ENCODE measurements around the gene APOD. TPM values are rescaled to one million over a fixed set of nuclear protein-coding genes. Genes with fewer than 3 reads are reported as not detected.
"Not testable (repeated sequence)": the region's sequence is repeated elsewhere in the genome, so short reads cannot be mapped to it uniquely, and the experiment has no call there.

The APOD gene
- total RNA-seq, 1 experiment from 2014 or later, result 0.48 TPM

DNA sequence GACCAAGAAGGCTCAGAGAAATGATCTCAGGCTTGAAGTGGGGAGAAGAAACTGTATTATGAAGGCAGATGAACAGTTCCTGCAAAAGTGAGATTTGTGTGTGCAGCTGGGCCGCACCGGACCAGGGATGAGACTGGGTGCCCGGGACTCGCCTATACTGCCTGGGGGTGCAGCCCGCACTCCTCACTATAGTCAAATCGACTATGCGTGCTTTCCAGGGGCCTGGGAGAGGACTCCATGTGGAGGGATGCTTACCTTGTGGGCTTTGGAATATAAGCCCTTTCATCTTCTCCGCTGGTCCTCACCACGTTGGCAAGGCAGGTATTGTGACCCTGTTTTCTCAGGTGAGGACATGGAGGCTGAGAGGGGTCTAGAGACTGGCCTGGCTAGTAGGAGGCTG lies 32.9 kb upstream of the APOD start:
- POLR2A ChIA-PET (ENCODE audit: unreplicated experiment), result no interaction called here
- H3K36me3 ChIP-seq (ENCODE audit: low read depth), result no peaks in the 10 kb centered on the region
- no peak for TF ChIP-seq EZH2 (IDR thresholded peaks at IDR 0.05; ENCODE audit: low read depth)
- TF ChIP-seq, protein P1, sequence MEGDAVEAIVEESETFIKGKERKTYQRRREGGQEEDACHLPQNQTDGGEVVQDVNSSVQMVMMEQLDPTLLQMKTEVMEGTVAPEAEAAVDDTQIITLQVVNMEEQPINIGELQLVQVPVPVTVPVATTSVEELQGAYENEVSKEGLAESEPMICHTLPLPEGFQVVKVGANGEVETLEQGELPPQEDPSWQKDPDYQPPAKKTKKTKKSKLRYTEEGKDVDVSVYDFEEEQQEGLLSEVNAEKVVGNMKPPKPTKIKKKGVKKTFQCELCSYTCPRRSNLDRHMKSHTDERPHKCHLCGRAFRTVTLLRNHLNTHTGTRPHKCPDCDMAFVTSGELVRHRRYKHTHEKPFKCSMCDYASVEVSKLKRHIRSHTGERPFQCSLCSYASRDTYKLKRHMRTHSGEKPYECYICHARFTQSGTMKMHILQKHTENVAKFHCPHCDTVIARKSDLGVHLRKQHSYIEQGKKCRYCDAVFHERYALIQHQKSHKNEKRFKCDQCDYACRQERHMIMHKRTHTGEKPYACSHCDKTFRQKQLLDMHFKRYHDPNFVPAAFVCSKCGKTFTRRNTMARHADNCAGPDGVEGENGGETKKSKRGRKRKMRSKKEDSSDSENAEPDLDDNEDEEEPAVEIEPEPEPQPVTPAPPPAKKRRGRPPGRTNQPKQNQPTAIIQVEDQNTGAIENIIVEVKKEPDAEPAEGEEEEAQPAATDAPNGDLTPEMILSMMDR (conservative IDR thresholded peaks at IDR 0.05), result no peak
- H3K27me3 ChIP-seq (ENCODE audit: insufficient read depth, low read depth), result no peaks in the 10 kb centered on the region
- H3F3A ChIP-seq (ENCODE audit: insufficient read depth, low read depth), result peaks cover 3% of the 10 kb centered on the region; the same call in 1 of the 2 replicates
- intact Hi-C loops (cut with micrococcal nuclease; ENCODE audit: unreplicated experiment), result no loop called here
- H3K4me3 ChIP-seq, result no peak overlapping the region
- H3K9me3 ChIP-seq (ENCODE audit: insufficient read depth, low read depth), result no peaks in the 10 kb centered on the region
- BruUV-seq (replicated peaks), result no TSS peak
- H3K27ac ChIP-seq, result no peak overlapping the region
- no peak overlapping the region for H2AFZ ChIP-seq
- no peak for DNase-seq
- no peaks in the 10 kb centered on the region for H3K79me2 ChIP-seq (ENCODE audit: low read depth)
- CTCF ChIA-PET, result no interaction called here
- no peak overlapping the region for H3K4me2 ChIP-seq
- peaks cover 9% of the 10 kb centered on the region for H3K4me1 ChIP-seq (replicated peaks; ENCODE audit: insufficient read depth)
- no peaks in the 10 kb centered on the region for H3K9me2 ChIP-seq (ENCODE audit: insufficient read depth)
- H4K20me1 ChIP-seq (ENCODE audit: insufficient read depth), result no peaks in the 10 kb centered on the region

DNA sequence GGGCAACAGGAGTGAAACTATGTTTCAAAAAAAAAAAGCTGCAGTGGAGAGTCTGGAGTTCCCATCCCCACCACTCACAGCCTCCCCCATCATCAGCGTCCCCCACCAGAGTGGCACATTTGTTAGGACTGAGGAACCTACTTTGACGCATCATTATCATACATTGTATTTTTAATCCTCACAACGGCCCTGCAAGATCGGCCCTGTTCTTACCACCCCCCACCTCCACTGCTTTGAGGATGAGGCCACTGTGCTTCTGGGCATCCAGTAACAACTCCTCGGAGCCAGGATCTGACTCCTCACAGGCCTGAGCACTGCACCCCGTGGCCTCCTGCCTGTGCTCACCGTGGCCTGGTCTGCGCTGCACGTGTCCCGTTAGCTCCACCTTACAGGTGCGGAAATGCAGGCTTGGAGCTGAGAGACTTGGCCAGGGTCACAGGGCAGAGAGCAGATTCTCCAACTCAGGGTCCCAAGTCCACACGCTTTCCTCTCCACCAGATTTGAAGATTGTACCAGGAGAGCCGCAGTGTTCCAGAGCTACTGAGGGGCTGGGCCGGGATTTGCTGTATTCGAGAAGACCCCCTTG lies 32.3 kb upstream of the APOD start:
- H3K4me2 ChIP-seq; H3F3A ChIP-seq (ENCODE audit: insufficient read depth, low read depth); H2AFZ ChIP-seq; H4K20me1 ChIP-seq (ENCODE audit: insufficient read depth); H3K4me1 ChIP-seq (replicated peaks; ENCODE audit: insufficient read depth); CTCF ChIA-PET; H3K9me2 ChIP-seq (ENCODE audit: insufficient read depth); H3K9me3 ChIP-seq (ENCODE audit: insufficient read depth, low read depth); DNase-seq; H3K79me2 ChIP-seq (ENCODE audit: low read depth); intact Hi-C loops (cut with micrococcal nuclease; ENCODE audit: unreplicated experiment); POLR2A ChIA-PET (ENCODE audit: unreplicated experiment); H3K27me3 ChIP-seq (ENCODE audit: insufficient read depth, low read depth); H3K36me3 ChIP-seq (ENCODE audit: low read depth); H3K27ac ChIP-seq; H3K4me3 ChIP-seq; BruUV-seq (replicated peaks): not testable (repeated sequence)

DNA sequence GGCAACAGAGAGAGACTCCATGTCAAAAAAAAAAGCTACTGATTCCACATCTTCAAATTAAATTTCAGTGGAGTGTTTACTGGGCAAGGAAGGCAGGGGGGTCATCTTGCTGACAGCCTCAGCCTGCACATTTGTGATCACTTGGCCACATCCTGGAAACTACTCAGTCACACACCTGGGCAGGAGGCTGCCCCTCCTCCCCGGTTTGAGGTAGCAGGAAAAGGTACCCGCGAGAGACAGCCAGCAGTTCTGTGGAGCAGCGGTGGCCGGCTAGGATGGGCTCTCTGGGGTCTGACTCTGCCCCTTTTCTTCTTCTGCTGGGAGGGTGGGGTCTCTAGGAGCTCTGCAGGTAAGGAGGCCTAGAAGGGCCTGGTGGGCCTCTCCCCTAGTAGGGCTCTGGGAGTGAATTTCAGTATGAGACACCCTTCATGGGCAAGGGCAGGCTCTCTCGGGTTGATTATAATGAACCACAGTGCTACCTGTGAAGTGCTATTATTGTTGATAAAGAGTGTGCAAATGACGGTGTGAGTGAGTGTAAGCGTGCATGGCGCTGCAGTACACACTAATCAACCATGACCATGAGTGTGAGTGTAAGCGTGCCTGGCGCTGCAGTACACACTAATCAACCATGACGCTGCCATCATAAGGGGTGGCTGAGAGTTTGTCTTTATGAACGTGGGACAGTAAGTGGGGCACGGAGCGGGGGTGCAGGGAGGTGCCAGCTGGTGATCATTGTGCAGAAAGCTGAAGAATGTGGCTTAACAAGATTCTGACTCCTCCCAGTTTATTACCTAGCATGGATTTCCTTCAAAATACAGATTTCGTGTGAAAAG lies 31.1 kb upstream of the APOD start:
- H3F3A ChIP-seq (ENCODE audit: insufficient read depth, low read depth); intact Hi-C loops (cut with micrococcal nuclease; ENCODE audit: unreplicated experiment); H4K20me1 ChIP-seq (ENCODE audit: insufficient read depth); H3K4me2 ChIP-seq; H3K4me1 ChIP-seq (replicated peaks; ENCODE audit: insufficient read depth); H3K9me3 ChIP-seq (ENCODE audit: insufficient read depth, low read depth); H3K9me2 ChIP-seq (ENCODE audit: insufficient read depth); H3K27me3 ChIP-seq (ENCODE audit: insufficient read depth, low read depth); H3K27ac ChIP-seq; H3K4me3 ChIP-seq; H3K36me3 ChIP-seq (ENCODE audit: low read depth); H2AFZ ChIP-seq; H3K79me2 ChIP-seq (ENCODE audit: low read depth): not testable (repeated sequence)
- POLR2A ChIA-PET (ENCODE audit: unreplicated experiment), result interaction anchor here (0.7 kb wide), 1 partner anchor 332 kb away, joined by 7 read pairs; no protein-coding TSS in a partner anchor
- CTCF ChIA-PET, result interaction anchor here (0.5 to 0.6 kb wide), 2 partner anchors 81 to 344 kb away, joined by 4 read pairs; partner anchors contain the start of gene XXYLT1
- DNase-seq, result peak; percentile 35 to 51
- BruUV-seq (replicated peaks), result TSS peak; percentile 70

DNA sequence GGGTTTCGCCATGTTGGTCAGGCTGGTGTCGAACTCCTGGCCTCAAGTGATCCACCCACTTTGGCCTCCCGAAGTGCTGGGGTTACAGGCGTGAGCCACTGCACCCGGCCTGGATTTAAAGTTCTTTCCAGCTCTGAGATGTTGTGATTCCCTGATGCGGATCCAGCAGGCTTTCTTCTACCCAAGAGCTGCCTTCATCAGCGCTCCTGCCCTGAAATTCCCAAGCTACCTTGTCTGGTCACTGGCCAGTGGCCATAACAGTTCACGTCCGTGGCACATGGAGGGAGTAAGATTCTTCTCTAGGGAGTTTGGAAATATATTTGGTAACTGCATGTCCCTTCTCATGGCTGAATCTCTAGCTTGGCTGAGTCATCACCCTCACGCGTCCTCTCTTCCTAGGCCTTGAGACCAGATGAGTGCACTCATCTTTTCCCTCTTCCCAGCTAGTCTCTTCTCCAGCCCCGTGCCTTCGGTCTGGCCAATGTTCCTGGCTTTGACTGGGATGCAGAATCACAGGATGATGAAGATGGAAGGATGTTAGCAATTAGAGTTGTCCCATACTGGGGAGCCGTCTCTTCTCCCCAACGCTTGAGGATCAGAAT lies 29.8 kb upstream of the APOD start:
- Histone ChIP-seq H3K9me3 (ENCODE audit: insufficient read depth, low read depth) (peaks cover 6% of the 10 kb centered on the region; the same call in 1 of the 2 replicates), H3K79me2 (ENCODE audit: low read depth) (no peaks in the 10 kb centered on the region), H3K27ac (no peak overlapping the region), H2AFZ (no peak overlapping the region), H3K4me3 (no peak overlapping the region), H4K20me1 (ENCODE audit: insufficient read depth) (no peaks in the 10 kb centered on the region), H3K4me2 (no peak overlapping the region), H3K27me3 (ENCODE audit: insufficient read depth, low read depth) (no peaks in the 10 kb centered on the region), H3K36me3 (ENCODE audit: low read depth) (no peaks in the 10 kb centered on the region), H3K4me1 (replicated peaks; ENCODE audit: insufficient read depth) (peaks cover 9% of the 10 kb centered on the region), H3F3A (ENCODE audit: insufficient read depth, low read depth) (peaks cover 3% of the 10 kb centered on the region; the same call in 1 of the 2 replicates), H3K9me2 (ENCODE audit: insufficient read depth) (no peaks in the 10 kb centered on the region)
- DNase-seq, result peak in 1 of 2 experiments; percentile 47
- intact Hi-C loops (cut with micrococcal nuclease; ENCODE audit: unreplicated experiment), result loop anchor here (2.0 kb wide), 1 partner anchor 53 kb away; no protein-coding TSS in a partner anchor
- ChIA-PET POLR2A (ENCODE audit: unreplicated experiment) (interaction anchor here (0.6 kb wide), 1 partner anchor 342 kb away, joined by 4 read pairs; the partner anchor contains the start of gene XXYLT1), CTCF (no interaction called here)
- no TSS peak for BruUV-seq (replicated peaks)
- no peak for TF ChIP-seq EZH2 (IDR thresholded peaks at IDR 0.05; ENCODE audit: low read depth)
- TF ChIP-seq, protein P1 (conservative IDR thresholded peaks at IDR 0.05), result no peak

All from PC-9 (cell line).